ENCODE results near the gene RFX2.
A peak's percentile ranks its signal among the peaks of the same experiment; 100 is the strongest.
"Not testable (repeated sequence)": the region's sequence is repeated elsewhere in the genome, so short reads cannot be mapped to it uniquely, and the experiment has no call there.

The RFX2 gene

GRCh38 chr19:5966215-5966614, 144.1 kb downstream of the RFX2 start:
- peak overlapping the region in 8 of 11 experiments; percentile 3 to 64 (median 20); a peak in 8 of 22 replicates for H3K9ac ChIP-seq
- peaks cover 18 to 61% (median 26%) of the 10 kb centered on the region in 11 experiments; a peak in 21 of 22 replicates for H3K36me3 ChIP-seq
- H4K20me1 ChIP-seq: peaks cover 87 to 100% (median 98%) of the 10 kb centered on the region in 11 experiments
- H3K27me3 ChIP-seq: no peaks in the 10 kb centered on the region
- no peaks in the 10 kb centered on the region for H3K9me3 ChIP-seq (replicated peaks in 1 of 11)
- peak overlapping the region in 9 of 11 experiments; percentile 19 to 75 (median 59); a peak in 16 of 22 replicates for H3K4me2 ChIP-seq
- no peak for TF ChIP-seq Cebpa-rat (IDR thresholded peaks at IDR 0.05)
- H3K4me3 ChIP-seq: no peak overlapping the region
- H3K4me1 ChIP-seq: peaks cover 73 to 96% (median 95%) of the 10 kb centered on the region in 10 experiments
- no peak overlapping the region for H3K27ac ChIP-seq

- Histone ChIP-seq H3K9ac (peak overlapping the region in 7 of 11 experiments; percentile 13 to 52 (median 21); a peak in 8 of 22 replicates), H3K4me1 (peaks cover 74 to 98% (median 96%) of the 10 kb centered on the region in 10 experiments), H3K27ac (no peak overlapping the region; a peak in 2 of 22 replicates), H3K36me3 (peaks cover 18 to 61% (median 23%) of the 10 kb centered on the region in 11 experiments; a peak in 21 of 22 replicates), H4K20me1 (peaks cover 86 to 100% (median 98%) of the 10 kb centered on the region in 11 experiments), H3K4me3 (no peak overlapping the region), H3K27me3 (no peaks in the 10 kb centered on the region), H3K9me3 (replicated peaks in 1 of 11) (no peaks in the 10 kb centered on the region), H3K4me2 (peak overlapping the region in 9 of 11 experiments; percentile 19 to 75 (median 59); a peak in 16 of 22 replicates)
- no peak for TF ChIP-seq Cebpa-rat (IDR thresholded peaks at IDR 0.05)
Observed at GRCh38 chr19:5964816-5965565, 145.3 kb downstream of the RFX2 start.

- H3K9me3 ChIP-seq (replicated peaks in 1 of 11): no peaks in the 10 kb centered on the region
- TF ChIP-seq Cebpa-rat (IDR thresholded peaks at IDR 0.05): no peak
- no peak overlapping the region for H3K4me3 ChIP-seq
- H3K4me2 ChIP-seq: peak overlapping the region; percentile 76 to 96 (median 89); a peak in 20 of 22 replicates
- peaks cover 63 to 98% (median 96%) of the 10 kb centered on the region in 10 experiments for H3K4me1 ChIP-seq
- peak overlapping the region in 7 of 11 experiments; percentile 5 to 73 (median 20); a peak in 8 of 22 replicates for H3K9ac ChIP-seq
- peak overlapping the region in 8 of 11 experiments; percentile 2 to 74 (median 66); a peak in 13 of 22 replicates for H3K27ac ChIP-seq
- peaks cover 86 to 100% (median 98%) of the 10 kb centered on the region in 11 experiments for H4K20me1 ChIP-seq
- H3K36me3 ChIP-seq: peaks cover 19 to 61% (median 24%) of the 10 kb centered on the region in 11 experiments; a peak in 21 of 22 replicates
- H3K27me3 ChIP-seq: no peaks in the 10 kb centered on the region
Observed at GRCh38 chr19:5963855-5964254, 146.4 kb downstream of the RFX2 start.

- H3K27me3 ChIP-seq; H3K9me3 ChIP-seq (replicated peaks in 1 of 11); H3K4me3 ChIP-seq: not testable (repeated sequence)
- Histone ChIP-seq H3K4me2 (peak overlapping the region; percentile 76 to 96 (median 89)), H3K27ac (peak overlapping the region; percentile 21 to 74 (median 66); a peak in 12 of 22 replicates), H3K4me1 (peaks cover 57 to 98% (median 96%) of the 10 kb centered on the region in 10 experiments), H4K20me1 (peaks cover 86 to 100% (median 98%) of the 10 kb centered on the region in 11 experiments), H3K9ac (peak overlapping the region in 10 of 11 experiments; percentile 16 to 73 (median 57); a peak in 11 of 22 replicates), H3K36me3 (peaks cover 19 to 62% (median 30%) of the 10 kb centered on the region in 11 experiments; a peak in 21 of 22 replicates)
Observed at GRCh38 chr19:5963259-5963658, 147.0 kb downstream of the RFX2 start.

DNA sequence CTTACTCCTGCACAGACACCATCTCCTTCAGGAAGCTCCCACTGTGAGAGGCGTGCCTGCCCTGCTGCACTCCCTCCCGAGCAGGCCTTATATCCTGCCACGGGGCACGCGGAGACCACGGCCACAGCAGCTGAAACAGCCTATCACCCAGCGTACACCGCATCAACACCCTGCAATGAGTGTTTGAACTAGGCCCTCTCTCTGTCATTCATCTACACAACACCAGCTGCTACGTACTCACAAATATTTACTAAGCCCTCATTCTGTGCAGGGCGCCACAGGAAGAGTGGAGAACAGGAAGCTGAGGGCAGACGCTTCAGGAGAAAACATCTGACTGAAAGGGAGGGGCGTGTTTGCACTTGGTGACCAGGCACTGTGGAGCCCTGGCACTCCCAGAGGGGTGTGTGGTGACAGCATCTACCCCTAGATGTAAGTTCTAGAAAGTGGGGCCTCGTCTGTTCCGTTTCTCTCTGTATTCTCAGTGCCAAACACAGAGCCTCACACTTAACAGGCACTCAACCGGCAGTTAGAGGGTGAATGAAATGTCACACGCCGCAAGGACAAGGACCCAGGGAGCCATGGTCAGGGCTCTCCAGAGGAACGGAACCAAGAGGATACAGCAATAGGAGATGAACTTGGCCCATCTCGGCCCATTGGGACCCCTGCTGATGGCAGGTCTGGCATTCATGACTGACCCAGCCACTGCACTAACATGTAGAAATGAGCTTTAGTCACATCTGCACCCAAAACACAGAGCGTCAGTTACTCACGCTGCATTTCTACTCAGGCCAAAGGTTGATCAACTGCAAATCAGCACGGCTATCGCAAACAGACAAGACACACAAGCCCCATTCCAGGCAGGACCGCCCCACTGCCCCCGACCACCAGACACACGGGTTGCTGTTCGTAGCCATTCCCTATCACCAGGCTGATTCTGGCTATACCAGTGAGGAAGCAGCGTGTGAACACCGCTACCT, 148.0 kb downstream of the RFX2 start:
- no peaks in the 10 kb centered on the region for H3K27me3 ChIP-seq
- no peak for TF ChIP-seq Cebpa-rat (IDR thresholded peaks at IDR 0.05)
- H3K4me3 ChIP-seq: peak overlapping the region in 9 of 10 experiments; percentile 1 to 46 (median 37); a peak in 11 of 20 replicates
- H3K4me1 ChIP-seq: peaks cover 47 to 96% (median 89%) of the 10 kb centered on the region in 10 experiments
- peak overlapping the region; percentile 40 to 73 (median 58); a peak in 21 of 22 replicates for H3K9ac ChIP-seq
- no peaks in the 10 kb centered on the region for H3K9me3 ChIP-seq (replicated peaks in 1 of 11)
- H3K27ac ChIP-seq: peak overlapping the region; percentile 35 to 74 (median 66); a peak in 21 of 22 replicates
- H3K4me2 ChIP-seq: peak overlapping the region; percentile 76 to 96 (median 89)
- peaks cover 18 to 65% (median 35%) of the 10 kb centered on the region in 11 experiments; a peak in 21 of 22 replicates for H3K36me3 ChIP-seq
- H4K20me1 ChIP-seq: peaks cover 86 to 100% (median 97%) of the 10 kb centered on the region in 11 experiments

DNA sequence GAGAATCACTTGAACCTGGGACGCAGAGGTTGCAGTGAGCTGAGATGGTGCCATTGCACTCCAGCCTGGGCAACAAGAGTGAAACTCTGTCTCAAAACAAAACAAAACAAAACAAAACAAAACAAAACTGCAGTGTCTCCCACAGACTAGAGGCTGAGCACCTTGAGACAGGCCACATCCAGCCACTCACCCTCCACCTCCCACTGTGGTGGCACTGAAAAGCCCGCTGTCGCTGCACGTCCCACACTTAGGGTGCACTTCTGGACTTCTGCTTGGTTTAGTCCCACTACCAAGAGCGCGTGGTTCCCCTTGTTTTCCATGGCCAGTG, 148.7 kb downstream of the RFX2 start:
- Histone ChIP-seq H3K4me2 (peak overlapping the region; percentile 76 to 96 (median 89)), H4K20me1 (peaks cover 86 to 100% (median 97%) of the 10 kb centered on the region in 11 experiments), H3K27ac (peak overlapping the region in 10 of 11 experiments; percentile 35 to 74 (median 66); a peak in 20 of 22 replicates), H3K4me3 (peak overlapping the region in 6 of 10 experiments; percentile 0 to 46 (median 38); a peak in 7 of 20 replicates), H3K4me1 (peaks cover 43 to 94% (median 89%) of the 10 kb centered on the region in 10 experiments), H3K36me3 (peaks cover 12 to 63% (median 34%) of the 10 kb centered on the region in 11 experiments; a peak in 21 of 22 replicates), H3K9ac (peak overlapping the region; percentile 40 to 73 (median 58); a peak in 20 of 22 replicates)
- H3K27me3 ChIP-seq; H3K9me3 ChIP-seq (replicated peaks in 1 of 11): not testable (repeated sequence)

GRCh38 chr19:5960005-5961001, 150.0 kb downstream of the RFX2 start:
- H3K9me3 ChIP-seq (replicated peaks in 1 of 11): no peaks in the 10 kb centered on the region
- peak overlapping the region; percentile 76 to 96 (median 89); a peak in 20 of 22 replicates for H3K4me2 ChIP-seq
- H4K20me1 ChIP-seq: peaks cover 86 to 100% (median 97%) of the 10 kb centered on the region in 11 experiments
- H3K4me1 ChIP-seq: peaks cover 50 to 94% (median 89%) of the 10 kb centered on the region in 10 experiments
- H3K4me3 ChIP-seq: no peak overlapping the region
- TF ChIP-seq Cebpa-rat (IDR thresholded peaks at IDR 0.05): no peak
- H3K9ac ChIP-seq: peak overlapping the region in 7 of 11 experiments; percentile 4 to 66 (median 31); a peak in 9 of 22 replicates
- peak overlapping the region in 8 of 11 experiments; percentile 6 to 74 (median 35); a peak in 10 of 22 replicates for H3K27ac ChIP-seq
- peaks cover 0 to 51% (median 24%) of the 10 kb centered on the region in 11 experiments; a peak in 20 of 22 replicates for H3K36me3 ChIP-seq
- H3K27me3 ChIP-seq: no peaks in the 10 kb centered on the region
